Left lung (tissue), 14 donors: ENCODE results near the gene TTC23L. TPM values are rescaled to one million over a fixed set of nuclear protein-coding genes. Genes with fewer than 3 reads are reported as not detected.

Experiments used
- ATAC-seq: fragments of 200-7000 bp; cut with Tn5 transposase; one replicate; pipeline ENCODE4 v1.9.1; 2020; ENCODE audit warnings: moderate library complexity
- DNase-seq, 4 donors: peaks; one replicate each; pipeline ENCODE4 v3.0.0-alpha.2; 2013 to 2020
- H3K27ac ChIP-seq, 2 donors: fragments of 200-600 bp; sonication (generic) in 1 of 2; one replicate each; pipeline versions ENCODE4 v1.5.0 to v1.8.0; 2020 to 2021
- H3K27me3 ChIP-seq, 2 donors: fragments of 200-600 bp; sonication (generic) in 1 of 2; one replicate each; pipeline versions ENCODE4 v1.5.0 to v1.8.0; 2020 to 2021
- H3K36me3 ChIP-seq, 2 donors: fragments of 200-600 bp; sonication (generic) in 1 of 2; one replicate each; pipeline versions ENCODE4 v1.5.0 to v1.8.0; 2020 to 2021
- H3K4me1 ChIP-seq, 2 donors: fragments of 200-600 bp; one replicate each; pipeline ENCODE4 v1.8.0; 2021
- H3K4me3 ChIP-seq, 2 donors: fragments of 200-600 bp; sonication (generic) in 1 of 2; one replicate each; pipeline versions ENCODE4 v1.5.0 to v1.8.0; 2020 to 2021; ENCODE audit warnings: mild to moderate bottlenecking in 1 of 2
- H3K9me3 ChIP-seq, 2 donors: fragments of 200-600 bp; sonication (generic) in 1 of 2; one replicate each; pipeline versions ENCODE4 v1.5.0 to v1.8.0; 2020 to 2021
- CTCF ChIP-seq, 2 donors: fragments of 200-600 bp; sonication (generic) in 1 of 2; IDR thresholded peaks; one replicate each; pipeline versions ENCODE4 v1.5.0 to v1.8.0; 2021; ENCODE audit warnings: antibody characterized with exemption in 2 of 2
- intact Hi-C, 2 donors: fragments of 100-400 bp; cut with DNase I; formaldehyde crosslinking; loops; one replicate each; pipeline versions ENCODE4 v1.11.2 to v1.14.2; 2022
- long read RNA-seq, 12 donors: library from polyadenylated mRNA in 2 of 12; unstranded in 2 of 12; transcript quantifications; one replicate each; pipeline ENCODE4 v2.0.0 and lab custom pipeline, GENCODE V29; 2019 to 2026
- polyA plus RNA-seq, 6 donors: library from polyadenylated mRNA; unstranded; fragments of 120-200 nt; gene quantifications; one replicate each; pipeline ENCODE4 v1.2.1, GENCODE V29; 2013; ENCODE audit not compliant: insufficient read length in 6 of 6
- total RNA-seq, 2 donors: library from RNA; stranded (reverse); fragmentation: NEBNext Ultra II Directional; extraction: Animal tissue kit (Norgen Biotek cat#: 25700); gene quantifications; one replicate each; pipeline ENCODE4 v1.2.1, GENCODE V29; 2021
- donor health status: DM: no; HTN: yes; CAD: no.
- donor health status: DM: no; HTN: no; CAD: no.

TTC23L gene, protein sequence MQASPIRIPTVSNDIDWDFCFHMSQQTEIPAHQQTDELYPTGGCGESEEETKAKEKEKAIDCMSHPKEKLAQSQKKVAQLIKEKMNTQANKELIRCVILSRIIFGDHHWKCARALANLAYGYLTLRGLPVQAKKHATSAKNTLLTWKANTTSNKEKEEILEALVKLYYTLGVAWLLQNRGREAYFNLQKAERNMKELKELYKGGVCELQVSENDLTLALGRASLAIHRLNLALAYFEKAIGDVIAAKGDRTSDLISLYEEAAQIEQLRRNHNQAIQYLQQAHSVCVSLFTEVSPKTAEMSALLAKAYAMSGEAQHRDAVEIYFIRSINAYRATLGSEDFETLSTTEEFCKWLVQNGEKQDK
- total RNA-seq = under 1 TPM; 0.20 to 0.55 TPM
- polyA plus RNA-seq = 1 to 10 TPM; 2.5 to 4.5 (median 3.3) TPM
- long read RNA-seq, donor 1, partial matches to known transcripts = 27 of 28 reads
- long read RNA-seq, donor 1, other reads (novel, unspliced or antisense) = 0 of 28 reads
- long read RNA-seq, donor 2, partial matches to known transcripts = 47 of 48 reads
- long read RNA-seq, donor 2, other reads (novel, unspliced or antisense) = 0 of 48 reads
- long read RNA-seq, donor 3, partial matches to known transcripts = 17 of 17 reads
- long read RNA-seq, donor 3, other reads (novel, unspliced or antisense) = 0 of 17 reads
- long read RNA-seq, donor 4, partial matches to known transcripts = 0 of 1 reads
- long read RNA-seq, donor 4, other reads (novel, unspliced or antisense) = 1 of 1 reads
- long read RNA-seq, donor 5 = 0 reads
- long read RNA-seq, donor 6 = 0 reads
- long read RNA-seq, donor 7, partial matches to known transcripts = 7 of 26 reads
- long read RNA-seq, donor 7, other reads (novel, unspliced or antisense) = 18 of 26 reads
- long read RNA-seq, donor 8, partial matches to known transcripts = 0 of 1 reads
- long read RNA-seq, donor 8, other reads (novel, unspliced or antisense) = 0 of 1 reads
- long read RNA-seq, donor 9 = 0 reads
- long read RNA-seq, donor 10, partial matches to known transcripts = 2 of 2 reads
- long read RNA-seq, donor 10, other reads (novel, unspliced or antisense) = 0 of 2 reads
- long read RNA-seq, donor 11, partial matches to known transcripts = 16 of 25 reads
- long read RNA-seq, donor 11, other reads (novel, unspliced or antisense) = 9 of 25 reads
- long read RNA-seq, donor 12, partial matches to known transcripts = 6 of 13 reads
- long read RNA-seq, donor 12, other reads (novel, unspliced or antisense) = 7 of 13 reads

- no peak for TF ChIP-seq CTCF (IDR thresholded peaks at IDR 0.05)
- Histone ChIP-seq H3K36me3 (no peaks in the 10 kb centered on the region), H3K4me1 (peaks cover 0 to 14% of the 10 kb centered on the region in 2 donors), H3K27me3 (peaks cover 0 to 17% of the 10 kb centered on the region in 2 donors), H3K27ac (peak within 1 kb of the TSS; percentile 4 to 71), H3K9me3 (no peaks in the 10 kb centered on the region), H3K4me3 (peak within 1 kb of the TSS; percentile 47 to 70)
- intact Hi-C loops = no loop called here
- ATAC-seq = peak; percentile 99
- DNase-seq = peak; percentile 90 to 94 (median 92)
Observed at GRCh38 chr5:34838785-34839714, at the start of gene TTC23L. Gene TTC23L (plus strand): TSS chr5:34839164. CDS start chr5:34840672, 1,508 bp downstream.

DNA sequence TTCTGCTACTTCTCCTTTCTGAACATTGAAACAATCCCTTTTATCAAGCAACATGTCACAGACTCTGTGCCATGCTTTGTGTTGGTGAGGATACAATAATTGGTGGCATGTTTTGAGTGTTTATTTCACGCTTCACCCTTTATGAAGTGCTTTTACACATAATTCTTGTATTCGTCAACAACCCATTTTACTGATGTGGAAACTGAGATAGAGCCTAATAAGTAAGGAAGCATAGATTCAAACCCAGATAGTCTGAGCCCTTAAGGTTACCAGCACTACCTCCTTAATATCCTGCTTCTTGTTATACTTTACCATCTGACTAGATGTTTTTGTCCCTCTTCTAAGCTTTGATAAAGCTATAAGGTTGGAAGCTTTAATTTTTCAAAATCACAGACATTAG, 49.3 kb upstream of the TTC23L start:
- ATAC-seq (no peak), DNase-seq (no peak)
- H3K9me3 ChIP-seq = peaks cover 0 to 7% of the 10 kb centered on the region in 2 donors
- intact Hi-C loops = no loop called here
- TF ChIP-seq CTCF (IDR thresholded peaks at IDR 0.05) = no peak
- H3K27me3 ChIP-seq = no peaks in the 10 kb centered on the region
- no peak overlapping the region for H3K4me3 ChIP-seq
- H3K36me3 ChIP-seq = no peaks in the 10 kb centered on the region
- H3K4me1 ChIP-seq = no peaks in the 10 kb centered on the region
- H3K27ac ChIP-seq = no peak overlapping the region

DNA sequence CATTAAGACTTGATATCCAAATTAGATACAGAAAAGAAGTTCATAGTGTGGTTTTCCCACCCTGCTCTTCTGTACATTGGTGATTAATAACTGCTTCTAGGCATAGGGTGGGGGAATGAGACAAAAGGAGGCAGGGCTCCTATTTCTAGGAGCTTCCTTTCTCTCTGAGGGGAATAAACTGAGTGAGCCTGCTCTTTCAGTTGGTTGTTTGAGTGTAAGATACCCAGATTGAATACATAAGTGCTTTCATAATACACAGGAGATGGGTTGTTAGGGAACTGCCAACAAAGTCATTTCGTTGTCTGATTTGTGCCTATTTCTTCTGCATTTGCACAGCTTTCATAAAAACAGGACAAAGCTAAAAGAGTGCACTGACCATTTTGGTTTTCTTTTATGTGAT, 48.9 kb upstream of the TTC23L start:
- Histone ChIP-seq H3K4me3 (no peak overlapping the region), H3K27me3 (no peaks in the 10 kb centered on the region), H3K4me1 (no peaks in the 10 kb centered on the region), H3K9me3 (peaks cover 0 to 7% of the 10 kb centered on the region in 2 donors), H3K36me3 (no peaks in the 10 kb centered on the region), H3K27ac (no peak overlapping the region)
- no peak for TF ChIP-seq CTCF (IDR thresholded peaks at IDR 0.05)
- no peak for ATAC-seq
- intact Hi-C loops = no loop called here
- no peak for DNase-seq

DNA sequence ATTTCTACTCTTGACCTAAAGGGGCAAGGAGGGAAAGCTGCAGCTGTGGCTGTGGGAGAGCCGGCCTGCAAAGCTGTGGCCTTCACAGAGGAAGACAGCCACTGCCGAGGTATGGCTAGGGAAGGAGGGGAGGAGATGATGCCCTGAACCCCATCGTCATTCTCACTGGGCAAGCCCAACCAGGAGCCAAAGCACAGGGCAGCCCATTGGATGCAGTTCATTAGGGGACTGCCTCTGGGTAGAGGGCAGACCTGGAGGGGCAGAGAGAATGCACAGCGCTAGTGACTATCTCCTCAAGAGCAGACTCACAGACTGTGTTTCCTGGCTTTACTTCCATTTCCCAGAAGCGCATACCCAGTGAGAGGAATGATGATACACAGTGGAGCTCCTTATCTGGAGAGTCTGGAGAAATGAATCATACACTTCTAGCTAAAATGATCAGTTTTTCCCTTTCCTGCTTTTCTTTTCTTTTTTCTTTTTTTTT, 47.2 kb upstream of the TTC23L start:
- intact Hi-C loops = no loop called here
- ATAC-seq = peak; percentile 68
- DNase-seq = no peak

More for the DNA sequence above, 47.2 kb upstream of the TTC23L start:
- no peak overlapping the region for H3K4me3 ChIP-seq
- H3K36me3 ChIP-seq = peaks cover 0 to 4% of the 10 kb centered on the region in 2 donors
- H3K4me1 ChIP-seq = no peaks in the 10 kb centered on the region
- H3K27ac ChIP-seq = no peak overlapping the region
- H3K9me3 ChIP-seq = peaks cover 0 to 2% of the 10 kb centered on the region in 2 donors
- no peak for TF ChIP-seq CTCF (IDR thresholded peaks at IDR 0.05)
- no peaks in the 10 kb centered on the region for H3K27me3 ChIP-seq
